HG02885 (cell line): Measurements from ENCODE around the gene OSBP2.

Experiments used
- ATAC-seq: cut with Tn5 transposase; IDR thresholded peaks from one replicate; pipeline ENCODE4 v1.9.1; 2021; ENCODE audit warnings: mild to moderate bottlenecking; ENCODE audit not compliant: unreplicated experiment, poor library complexity

OSBP2 gene

GRCh38 chr22:30889268-30889995 lies 194.8 kb downstream of the OSBP2 start:
- ATAC-seq = no peak

- ATAC-seq = no peak
Measured at GRCh38 chr22:30889996-30890480, 195.4 kb downstream of the OSBP2 start.

DNA sequence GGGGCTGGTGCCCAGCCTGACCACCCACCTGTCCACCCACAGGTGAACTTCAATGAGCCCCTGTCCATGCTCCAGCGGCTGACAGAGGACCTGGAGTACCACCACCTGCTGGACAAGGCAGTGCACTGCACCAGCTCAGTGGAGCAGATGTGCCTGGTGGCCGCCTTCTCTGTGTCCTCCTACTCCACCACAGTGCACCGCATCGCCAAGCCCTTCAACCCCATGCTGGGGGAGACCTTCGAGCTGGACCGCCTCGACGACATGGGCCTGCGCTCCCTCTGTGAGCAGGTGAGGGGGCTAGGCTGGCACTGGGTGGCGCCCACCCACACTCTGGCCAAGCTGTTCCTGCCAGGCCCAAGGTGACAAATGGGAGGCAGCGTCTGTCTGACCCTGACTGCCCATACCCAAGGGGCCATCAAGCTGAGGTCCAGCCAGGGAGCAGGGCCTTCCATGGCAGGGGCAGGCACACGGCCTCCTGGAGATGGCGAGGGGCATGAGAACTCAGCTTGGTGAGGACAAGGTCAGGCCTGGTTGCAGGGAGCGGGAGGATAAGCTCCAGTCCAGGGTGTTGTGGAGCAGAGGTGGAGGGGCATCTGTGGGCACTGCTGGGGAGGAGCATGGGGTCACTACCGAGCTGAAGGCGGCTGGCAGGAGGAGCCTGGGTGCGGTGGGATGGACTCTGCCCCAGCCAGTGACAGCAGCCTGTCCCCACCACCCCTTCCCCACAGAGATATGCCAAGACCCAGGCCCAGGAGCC lies 196.2 kb downstream of the OSBP2 start:
- ATAC-seq = no peak

DNA sequence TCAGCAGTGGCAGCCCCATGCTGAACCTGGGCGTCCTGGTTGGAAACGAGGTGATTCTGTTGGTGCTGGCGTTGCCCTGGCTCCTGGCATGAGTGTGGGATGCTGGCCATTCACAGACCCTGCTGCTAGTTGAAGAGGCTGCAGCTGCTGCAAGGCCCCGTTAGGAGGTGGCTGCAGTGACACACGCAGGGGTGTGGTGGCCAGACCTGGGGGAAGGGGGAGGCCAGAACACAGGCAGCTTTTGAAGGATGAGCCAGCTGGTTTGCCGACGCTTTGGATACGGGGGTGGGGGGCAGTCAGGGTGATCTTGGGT lies 196.7 kb downstream of the OSBP2 start:
- ATAC-seq = no peak

DNA sequence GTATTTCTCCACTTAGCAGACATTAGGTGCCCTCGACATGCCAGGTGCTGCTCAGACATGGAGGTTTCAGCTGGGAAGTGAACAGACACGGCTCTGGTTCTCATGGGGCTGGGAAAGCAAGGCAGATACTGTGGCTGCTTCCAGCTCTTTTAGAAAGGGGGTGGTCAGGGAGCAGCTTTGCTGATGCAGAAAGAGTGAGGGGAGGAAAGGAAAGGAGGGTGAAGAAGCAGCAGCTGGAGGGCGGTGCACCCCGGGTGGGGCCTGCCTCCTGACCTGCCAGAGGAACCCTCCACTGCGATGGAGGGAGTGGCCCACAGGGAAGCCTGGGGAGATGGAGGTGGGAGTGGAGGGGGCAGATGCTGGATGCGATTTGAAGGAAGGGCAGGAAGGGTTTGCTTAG lies 197.1 kb downstream of the OSBP2 start:
- ATAC-seq = no peak

DNA sequence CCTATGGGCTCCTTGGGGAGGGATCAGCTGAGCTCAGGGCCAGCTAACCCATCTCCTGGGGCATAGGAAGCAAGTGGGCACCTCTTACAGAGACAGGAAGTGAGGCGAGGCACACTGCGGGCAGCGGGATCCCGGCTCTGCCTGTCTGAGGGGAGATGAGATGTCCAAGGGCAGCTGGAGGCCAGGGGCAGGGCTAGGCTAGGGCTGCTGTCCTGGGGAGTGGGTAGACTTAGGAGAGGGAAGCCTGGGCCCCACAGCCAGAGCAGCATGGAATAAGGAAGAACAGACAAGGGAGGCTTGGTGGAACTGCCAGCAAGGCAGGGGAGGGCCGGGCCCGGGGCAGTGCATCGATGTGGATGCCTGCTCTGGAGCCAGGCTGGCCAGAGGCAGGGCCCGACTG lies 197.6 kb downstream of the OSBP2 start:
- ATAC-seq = no peak

DNA sequence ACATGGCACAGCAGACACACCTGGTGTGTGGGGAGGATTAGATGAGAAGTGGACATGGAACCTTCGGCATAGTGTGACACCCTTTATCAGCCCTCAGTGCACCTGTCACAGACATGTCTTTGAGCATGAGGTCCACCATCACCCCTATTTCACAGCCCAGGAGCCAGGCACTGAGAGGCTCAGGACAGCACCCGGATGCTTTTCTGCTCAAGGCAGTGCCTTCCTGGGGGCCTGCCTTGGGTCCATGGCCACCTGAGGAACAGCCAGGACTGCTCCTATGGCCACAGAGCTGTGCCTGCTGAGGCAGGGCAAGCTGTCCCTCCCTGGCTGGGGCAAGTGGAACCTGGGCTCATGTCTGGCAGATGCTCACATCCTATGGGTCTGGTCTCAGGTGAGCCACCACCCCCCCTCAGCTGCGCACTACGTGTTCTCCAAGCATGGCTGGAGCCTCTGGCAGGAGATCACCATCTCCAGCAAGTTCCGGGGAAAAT lies 198.1 kb downstream of the OSBP2 start:
- no peak for ATAC-seq

DNA sequence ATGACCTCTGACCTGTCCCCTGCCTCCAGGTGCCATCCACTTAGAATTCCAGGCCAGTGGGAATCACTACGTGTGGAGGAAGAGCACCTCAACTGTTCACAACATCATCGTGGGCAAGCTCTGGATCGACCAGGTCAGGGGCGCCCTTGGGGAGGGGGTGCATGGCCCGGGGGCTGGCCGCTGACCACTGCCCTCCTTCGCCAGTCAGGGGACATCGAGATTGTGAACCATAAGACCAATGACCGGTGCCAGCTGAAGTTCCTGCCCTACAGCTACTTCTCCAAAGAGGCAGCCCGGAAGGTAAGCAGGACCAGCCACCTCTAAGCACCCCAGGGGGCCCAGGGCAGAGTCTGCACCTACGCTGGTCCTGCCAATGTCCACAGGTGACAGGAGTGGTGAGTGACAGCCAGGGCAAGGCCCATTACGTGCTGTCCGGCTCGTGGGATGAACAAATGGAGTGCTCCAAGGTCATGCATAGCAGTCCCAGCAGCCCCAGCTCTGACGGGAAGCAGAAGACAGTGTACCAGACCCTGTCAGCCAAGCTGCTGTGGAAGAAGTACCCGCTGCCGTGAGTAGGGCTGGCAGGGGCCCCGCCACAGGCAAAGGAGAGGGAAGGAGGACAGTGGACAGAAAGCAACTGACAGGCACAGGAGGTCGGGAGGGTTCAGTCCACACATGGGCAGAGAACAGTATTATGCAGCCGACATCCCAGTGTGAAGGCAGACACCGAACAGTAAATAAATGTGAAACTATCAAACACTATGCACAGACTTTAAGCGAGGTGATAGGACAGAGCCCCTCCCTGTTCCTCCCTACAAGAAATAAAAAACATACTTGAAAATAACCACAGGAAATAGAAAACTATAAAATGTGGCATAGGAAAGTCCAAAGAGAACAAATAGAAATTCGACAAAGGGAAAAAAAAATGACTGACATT lies 199.0 kb downstream of the OSBP2 start:
- no peak for ATAC-seq

- ATAC-seq = no peak
Measured at GRCh38 chr22:30894371-30894740, 199.7 kb downstream of the OSBP2 start.

DNA sequence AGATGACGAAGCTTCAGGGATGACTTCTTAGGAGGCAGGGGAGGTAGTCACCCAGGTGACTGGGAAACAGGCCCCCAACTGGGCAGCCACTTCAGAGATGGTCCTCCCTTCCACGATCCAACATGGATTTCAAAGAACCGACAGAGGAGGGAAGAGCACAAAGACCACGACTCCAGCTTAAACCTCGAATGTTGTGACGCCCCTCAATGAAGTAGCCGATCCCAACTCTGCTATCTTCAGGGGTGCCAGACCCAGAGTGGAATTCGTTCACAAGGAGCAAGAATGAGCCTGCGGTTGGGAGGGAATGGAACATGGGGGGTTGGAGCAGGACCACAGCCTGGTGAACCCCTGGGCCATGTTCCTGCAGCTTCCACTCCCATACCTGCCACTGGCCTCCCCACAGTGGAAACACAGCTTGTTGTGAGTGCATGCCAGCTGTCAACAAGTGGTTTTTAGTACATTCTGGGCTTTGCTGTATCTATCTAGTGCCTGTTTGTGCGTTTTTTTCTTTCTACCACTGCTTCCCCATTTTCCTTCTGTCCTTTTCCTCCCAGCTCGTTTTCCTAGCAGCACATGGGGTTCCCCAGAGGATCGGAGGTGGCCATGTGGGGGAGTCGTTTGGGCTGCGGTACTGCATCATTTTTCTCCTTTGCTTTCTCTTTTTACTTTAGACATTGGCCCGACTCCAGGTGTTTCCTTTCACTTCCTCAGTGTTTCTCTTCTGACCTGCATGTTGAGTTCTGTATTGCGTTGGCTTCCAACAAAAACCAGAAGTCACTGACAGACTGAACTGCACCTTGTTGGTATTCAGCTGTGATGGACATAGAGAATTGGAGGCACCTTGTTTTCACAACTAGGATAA lies 208.1 kb downstream of the OSBP2 start:
- ATAC-seq = no peak

- no peak for ATAC-seq
Measured at GRCh38 chr22:30903876-30904460, 209.3 kb downstream of the OSBP2 start.

GRCh38 chr22:30905696-30906341 lies 211.1 kb downstream of the OSBP2 start:
- ATAC-seq = no peak

DNA sequence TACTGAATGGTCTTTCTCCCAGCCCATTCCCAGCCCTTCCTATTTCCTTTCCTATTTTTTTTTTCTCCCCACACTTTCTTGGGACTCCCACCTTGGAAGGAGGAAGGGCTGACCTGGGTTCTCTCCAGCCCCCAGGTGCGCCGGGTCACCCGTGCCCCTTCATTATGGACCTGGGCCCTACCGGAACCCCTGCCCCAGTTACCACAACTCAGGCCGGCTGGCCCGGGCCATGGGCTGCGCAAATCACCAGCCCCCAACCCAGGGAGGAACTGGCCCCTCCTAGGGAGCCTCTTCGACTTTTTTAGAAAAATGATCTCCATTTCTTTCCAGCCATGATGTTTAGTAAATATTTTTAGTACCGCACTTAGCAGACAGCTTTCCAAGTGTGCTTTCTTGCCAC lies 211.7 kb downstream of the OSBP2 start:
- ATAC-seq = no peak

DNA sequence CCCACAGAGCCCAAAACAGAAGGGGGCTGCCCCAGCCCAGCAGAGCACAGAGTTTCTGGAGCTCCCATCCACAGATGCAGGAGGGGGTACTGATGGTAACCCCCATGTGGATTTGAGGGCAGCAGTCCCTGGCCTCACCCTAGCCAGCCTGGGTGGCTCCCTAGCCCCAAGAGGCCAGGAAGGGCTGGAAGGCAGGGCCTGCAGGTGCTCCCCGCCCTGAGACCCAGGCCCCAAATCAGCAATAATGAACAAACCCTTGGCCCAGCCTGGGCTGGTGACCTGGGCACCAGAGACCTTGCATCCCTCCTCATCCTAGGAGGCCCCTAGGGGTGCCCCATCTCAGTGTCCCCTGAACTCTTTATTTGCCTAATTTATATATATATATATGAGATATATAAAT lies 212.3 kb downstream of the OSBP2 start:
- ATAC-seq = no peak

DNA sequence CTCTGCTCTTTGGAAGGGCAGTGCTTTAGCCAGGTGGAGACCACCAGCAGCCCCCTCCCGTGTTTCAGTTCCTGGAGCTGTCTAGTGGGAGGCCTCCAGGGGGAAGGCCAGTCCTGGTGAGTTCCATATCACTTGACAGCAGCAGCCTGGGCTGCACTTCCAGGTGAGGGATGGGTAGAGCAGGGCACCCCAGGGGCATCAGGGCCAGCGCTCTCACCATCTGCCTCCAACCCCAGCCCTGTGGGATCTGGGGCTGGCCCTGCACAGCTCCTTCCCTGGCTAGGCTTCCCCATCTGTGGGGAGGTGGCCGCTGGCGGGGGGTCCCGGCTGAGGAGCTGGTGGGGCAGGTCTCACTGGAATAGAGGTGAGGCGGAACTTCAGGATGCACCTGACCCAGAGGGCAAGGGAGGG lies 213.4 kb downstream of the OSBP2 start:
- ATAC-seq = no peak

GRCh38 chr22:30909306-30909705 lies 214.6 kb downstream of the OSBP2 start:
- no peak for ATAC-seq

- no peak for ATAC-seq
Measured at GRCh38 chr22:30910358-30910757, 215.7 kb downstream of the OSBP2 start.

DNA sequence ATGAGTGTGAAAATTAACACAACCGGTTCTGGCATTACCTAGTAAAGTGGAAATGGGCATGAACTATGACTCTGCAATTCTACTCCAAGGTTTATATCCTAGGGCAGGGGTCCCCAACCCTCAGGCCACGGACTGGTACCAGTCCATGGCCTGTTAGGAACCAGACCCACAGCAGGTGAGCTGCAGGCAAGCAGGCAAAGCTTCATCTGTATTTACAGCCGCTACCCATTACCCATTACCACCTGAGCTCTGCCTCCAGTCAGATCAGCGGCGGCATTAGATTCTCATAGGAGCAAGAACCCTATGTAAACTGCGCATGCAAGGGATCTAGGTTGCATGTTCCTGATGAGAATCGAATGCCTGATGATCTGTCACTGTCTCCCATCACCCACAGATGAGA lies 224.1 kb downstream of the OSBP2 start:
- no peak for ATAC-seq

DNA sequence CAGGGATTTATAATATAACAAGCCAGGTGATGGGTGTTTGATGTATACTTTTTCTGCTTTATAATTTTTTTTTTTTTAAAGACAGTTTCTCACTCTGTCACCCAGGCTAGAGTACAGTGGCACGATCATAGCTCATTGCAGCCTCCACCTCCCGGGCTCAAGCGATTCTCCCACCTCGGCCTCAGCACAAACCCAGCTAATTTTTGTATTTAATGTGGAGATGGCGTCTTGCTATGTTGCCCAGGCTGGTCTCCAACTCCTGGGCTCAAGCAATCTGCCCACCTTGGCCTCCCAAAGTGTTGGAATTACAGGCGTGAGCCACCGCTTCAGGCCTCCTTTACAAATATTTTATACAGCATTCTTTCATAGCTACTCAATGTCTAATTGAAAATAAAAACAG lies 225.3 kb downstream of the OSBP2 start:
- no peak for ATAC-seq
